Thoracic aorta (tissue), 2 donors: Measurements from ENCODE around the gene MZF1. TPM values are rescaled to one million over a fixed set of nuclear protein-coding genes. Genes with fewer than 3 reads are reported as not detected.
"Not testable (repeated sequence)": the region's sequence is repeated elsewhere in the genome, so short reads cannot be mapped to it uniquely, and the experiment has no call there.

ENCODE experiments used
- ATAC-seq: fragments of 150-250 bp; one replicate; pipeline ENCODE4 v1.8.0; 2017; ENCODE audit warnings: low read depth; ENCODE audit not compliant: insufficient number of reproducible peaks, low FRiP score
- DNase-seq: peaks from one replicate; pipeline ENCODE4 v3.0.0-alpha.2; 2020; ENCODE audit warnings: low spot score
- H3K27ac ChIP-seq, 2 donors: fragments of 200-600 bp; sonication (generic); 1 replicate in 1 of 2; 2 replicates in 1 of 2; pipeline ENCODE4 v1.5.1; 2016; ENCODE audit warnings: mild to moderate bottlenecking in 2 of 2, moderate library complexity in 2 of 2
- H3K27me3 ChIP-seq: fragments of 200-600 bp; sonication (generic); replicated peaks from 2 replicates; pipeline ENCODE4 v1.6.0; 2016; ENCODE audit warnings: mild to moderate bottlenecking; ENCODE audit not compliant: insufficient read depth
- H3K36me3 ChIP-seq: fragments of 200-600 bp; sonication (generic); one replicate; pipeline ENCODE4 v1.5.1; 2016
- H3K4me1 ChIP-seq, 2 donors: fragments of 200-600 bp; sonication (generic); 1 replicate in 1 of 2; 2 replicates in 1 of 2; pipeline versions ENCODE4 v1.5.1 to v1.6.0; 2016; ENCODE audit warnings: low read depth in 2 of 2, mild to moderate bottlenecking in 1 of 2; ENCODE audit not compliant: control insufficient read depth in 1 of 2
- H3K4me3 ChIP-seq: fragments of 200-600 bp; sonication (generic); 2 replicates; pipeline ENCODE4 v1.5.1; 2016; ENCODE audit warnings: mild to moderate bottlenecking
- H3K9me3 ChIP-seq: fragments of 200-600 bp; sonication (generic); 2 replicates; pipeline ENCODE4 v1.5.1; 2016
- total RNA-seq, 2 donors: library from RNA; depleted of rRNA; stranded (reverse); fragments of >200 nt; gene quantifications; one replicate each; pipeline versions ENCODE4 v1.1.0 to v1.2.3, GENCODE V29; 2016
- TF ChIP-seq, protein P1 (sequence below): fragments of 200-600 bp; sonication (generic); IDR thresholded peaks from one replicate; pipeline ENCODE4 v1.5.1; 2019; ENCODE audit warnings: antibody characterized with exemption

The MZF1 gene
- total RNA-seq, 2 donors from 2014 or later, result 44.9 to 46.8 TPM

DNA sequence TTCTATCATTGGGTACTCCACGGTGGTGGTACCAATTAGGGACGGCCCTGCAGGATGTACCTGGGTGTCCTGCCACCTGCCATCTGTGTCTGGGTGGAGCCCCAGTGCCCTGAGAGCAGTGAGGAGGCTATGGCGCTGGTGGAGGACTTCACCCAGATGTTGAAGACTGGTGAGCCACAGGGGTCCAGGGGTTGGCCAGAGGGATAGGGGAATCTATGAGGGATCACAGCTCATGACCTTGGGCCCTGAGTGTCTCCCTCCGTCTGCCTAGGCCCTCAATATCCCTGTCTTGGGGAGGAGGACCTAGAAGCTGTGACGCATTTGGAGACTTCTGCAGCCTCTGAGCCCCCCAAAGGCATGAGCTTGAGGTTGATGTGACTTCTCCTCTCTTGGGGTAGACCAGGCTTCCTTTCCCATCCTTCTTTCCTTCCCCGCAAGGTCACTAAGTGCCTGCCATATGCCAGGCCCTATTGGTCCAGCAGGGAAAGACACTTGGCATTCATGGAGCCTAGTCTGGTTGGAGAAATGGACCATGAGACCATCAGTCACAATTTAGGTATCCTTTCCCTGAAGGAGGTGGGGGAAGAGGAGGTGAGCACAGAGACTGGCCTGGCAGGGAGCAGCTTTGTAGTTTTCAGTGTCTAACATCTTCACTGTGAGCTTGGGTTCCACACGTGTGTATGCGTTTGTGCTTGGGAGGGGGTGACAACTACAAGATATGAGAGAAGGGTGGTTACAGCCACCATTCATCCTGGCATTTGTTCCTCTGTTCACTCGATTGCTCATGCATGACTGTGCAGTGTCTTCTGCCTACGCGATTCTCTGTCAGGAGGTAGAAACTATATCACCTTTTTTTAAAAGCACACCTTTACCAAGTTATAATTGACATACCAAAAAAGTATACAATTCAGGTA, 5.1 kb upstream of the MZF1 start:
- no peaks in the 10 kb centered on the region for H3K9me3 ChIP-seq
- H3K4me3 ChIP-seq, result no peak overlapping the region
- TF ChIP-seq, protein P1, sequence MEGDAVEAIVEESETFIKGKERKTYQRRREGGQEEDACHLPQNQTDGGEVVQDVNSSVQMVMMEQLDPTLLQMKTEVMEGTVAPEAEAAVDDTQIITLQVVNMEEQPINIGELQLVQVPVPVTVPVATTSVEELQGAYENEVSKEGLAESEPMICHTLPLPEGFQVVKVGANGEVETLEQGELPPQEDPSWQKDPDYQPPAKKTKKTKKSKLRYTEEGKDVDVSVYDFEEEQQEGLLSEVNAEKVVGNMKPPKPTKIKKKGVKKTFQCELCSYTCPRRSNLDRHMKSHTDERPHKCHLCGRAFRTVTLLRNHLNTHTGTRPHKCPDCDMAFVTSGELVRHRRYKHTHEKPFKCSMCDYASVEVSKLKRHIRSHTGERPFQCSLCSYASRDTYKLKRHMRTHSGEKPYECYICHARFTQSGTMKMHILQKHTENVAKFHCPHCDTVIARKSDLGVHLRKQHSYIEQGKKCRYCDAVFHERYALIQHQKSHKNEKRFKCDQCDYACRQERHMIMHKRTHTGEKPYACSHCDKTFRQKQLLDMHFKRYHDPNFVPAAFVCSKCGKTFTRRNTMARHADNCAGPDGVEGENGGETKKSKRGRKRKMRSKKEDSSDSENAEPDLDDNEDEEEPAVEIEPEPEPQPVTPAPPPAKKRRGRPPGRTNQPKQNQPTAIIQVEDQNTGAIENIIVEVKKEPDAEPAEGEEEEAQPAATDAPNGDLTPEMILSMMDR, result no peak
- no peak for DNase-seq
- H3K27ac ChIP-seq, result no peak overlapping the region
- H3K36me3 ChIP-seq, result peaks cover 7% of the 10 kb centered on the region
- no peak for ATAC-seq
- H3K4me1 ChIP-seq, result peaks cover 12 to 14% of the 10 kb centered on the region in 2 donors
- H3K27me3 ChIP-seq, result no peaks in the 10 kb centered on the region

DNA sequence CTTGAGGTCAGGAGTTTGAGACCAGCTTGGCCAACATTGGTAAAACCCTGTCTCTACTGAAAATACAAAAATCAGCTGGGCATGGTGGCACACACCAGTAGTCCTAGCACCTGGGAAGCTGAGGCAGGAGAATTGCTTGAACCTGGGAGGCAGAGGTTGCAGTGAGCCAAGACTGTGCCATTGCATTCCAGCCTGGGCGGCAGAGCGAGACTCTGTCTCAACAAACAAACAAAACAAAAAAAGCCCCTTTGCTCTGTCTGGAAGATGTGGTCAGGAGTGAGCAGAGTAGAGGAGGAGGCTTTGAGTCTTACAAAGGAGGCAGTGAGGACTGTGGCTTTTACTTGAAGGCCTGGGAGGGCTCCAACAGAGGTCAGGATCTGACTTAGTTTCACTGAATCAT, 4.4 kb upstream of the MZF1 start:
- H3K36me3 ChIP-seq, H3K4me3 ChIP-seq, H3K27me3 ChIP-seq, DNase-seq, H3K27ac ChIP-seq, H3K9me3 ChIP-seq, ATAC-seq: not testable (repeated sequence)
- H3K4me1 ChIP-seq, result peaks cover 12 to 14% of the 10 kb centered on the region in 2 donors

GRCh38 chr19:58575183-58576041, 2.3 kb upstream of the MZF1 start:
- TF ChIP-seq, protein P1, result no peak
- ATAC-seq, result peak; percentile 25
- Histone ChIP-seq H3K9me3 (no peaks in the 10 kb centered on the region), H3K4me1 (peaks cover 13 to 25% of the 10 kb centered on the region in 2 donors), H3K4me3 (peak overlapping the region; percentile 96), H3K27me3 (no peaks in the 10 kb centered on the region), H3K36me3 (peaks cover 6% of the 10 kb centered on the region), H3K27ac (peak overlapping the region; percentile 78 to 99)
- peak; percentile 71 for DNase-seq

- peak overlapping the region; percentile 96 for H3K4me3 ChIP-seq
- ATAC-seq, result no peak
- peaks cover 20% of the 10 kb centered on the region for H3K36me3 ChIP-seq
- no peaks in the 10 kb centered on the region for H3K27me3 ChIP-seq
- H3K9me3 ChIP-seq, result no peaks in the 10 kb centered on the region
- TF ChIP-seq, protein P1, result no peak
- peak overlapping the region; percentile 98 to 99 for H3K27ac ChIP-seq
- DNase-seq, result no peak
- peaks cover 13 to 25% of the 10 kb centered on the region in 2 donors for H3K4me1 ChIP-seq
Measured at GRCh38 chr19:58573658-58574164, 576 bp upstream of the MZF1 start.

DNA sequence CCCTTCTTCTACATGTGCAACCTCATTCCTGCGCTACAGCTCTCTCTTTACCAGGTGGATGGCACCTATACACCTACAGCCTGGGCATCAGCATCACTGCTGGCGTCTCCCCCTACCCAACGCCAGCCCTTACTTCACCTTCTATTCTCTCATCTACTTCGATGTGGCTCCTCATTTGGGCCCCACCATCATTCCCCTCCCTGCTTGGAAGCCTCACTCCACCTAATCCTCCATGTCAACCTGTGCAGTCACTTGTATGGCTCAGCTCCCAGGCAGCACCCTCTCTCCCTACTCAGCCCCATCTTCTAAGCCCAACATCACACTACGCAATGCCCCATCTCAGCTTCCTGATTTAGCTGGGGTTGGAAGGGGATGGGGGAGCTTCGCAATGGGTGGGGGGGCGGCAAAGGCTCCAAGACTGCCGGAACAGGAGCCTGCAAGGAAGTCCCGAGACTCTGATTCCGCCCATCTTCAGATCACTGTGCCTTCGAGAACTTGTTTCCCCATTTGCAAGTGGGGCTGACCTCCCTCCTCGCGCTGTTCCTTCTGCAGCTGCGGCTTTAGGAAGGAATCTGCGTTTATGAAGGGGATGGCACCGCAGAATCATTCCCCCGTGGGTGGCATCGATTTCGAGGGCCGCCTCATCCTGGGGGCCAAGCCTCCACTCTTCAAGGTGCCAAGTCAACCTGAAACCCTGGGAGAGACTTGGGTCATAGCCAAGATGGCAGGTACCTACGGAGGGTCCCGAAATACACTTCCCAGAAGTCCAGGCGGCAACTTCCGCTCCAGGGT, 913 bp downstream of the MZF1 start:
- peaks cover 13 to 25% of the 10 kb centered on the region in 2 donors for H3K4me1 ChIP-seq
- H3K9me3 ChIP-seq, result no peaks in the 10 kb centered on the region
- TF ChIP-seq, protein P1, result no peak
- no peaks in the 10 kb centered on the region for H3K27me3 ChIP-seq
- no peak for DNase-seq
- peak overlapping the region; percentile 96 for H3K4me3 ChIP-seq
- H3K36me3 ChIP-seq, result peaks cover 23% of the 10 kb centered on the region
- peak overlapping the region; percentile 98 to 99 for H3K27ac ChIP-seq
- no peak for ATAC-seq
